Amygdala (tissue), 56 donors: ENCODE results near the gene ANAPC15.

Experiments
- DNase-seq, 56 donors: peaks; one replicate each; lab custom pipeline; 2025; lab: John Stamatoyannopoulos, UW

Gene ANAPC15

GRCh38 chr11:72127923-72128322 is 15.4 kb upstream of the ANAPC15 start:
- DNase-seq = no peak

GRCh38 chr11:72125956-72126355 is 13.5 kb upstream of the ANAPC15 start:
- no peak for DNase-seq

- DNase-seq = no peak
Observed at GRCh38 chr11:72124046-72124445, 11.6 kb upstream of the ANAPC15 start.

- no peak for DNase-seq
Observed at GRCh38 chr11:72123117-72123653, 10.7 kb upstream of the ANAPC15 start.

GRCh38 chr11:72122607-72123006 is 10.1 kb upstream of the ANAPC15 start:
- DNase-seq = no peak

- DNase-seq = no peak
Observed at GRCh38 chr11:72120930-72121329, 8.4 kb upstream of the ANAPC15 start.

- no peak for DNase-seq
Observed at GRCh38 chr11:72119198-72119597, 6.7 kb upstream of the ANAPC15 start.

- no peak for DNase-seq
Observed at GRCh38 chr11:72116019-72116755, 3.7 kb upstream of the ANAPC15 start.

- no peak for DNase-seq
Observed at GRCh38 chr11:72114570-72114969, 2.1 kb upstream of the ANAPC15 start.

- no peak for DNase-seq
Observed at GRCh38 chr11:72112978-72113808, 698 bp upstream of the ANAPC15 start.

GRCh38 chr11:72111300-72112142 is 974 bp downstream of the ANAPC15 start:
- no peak for DNase-seq

GRCh38 chr11:72105888-72106287 is 6.6 kb downstream of the ANAPC15 start, which contains the start of gene TOMT:
TOMT (plus strand) TSS chr11:72105924; CDS start chr11:72105952, 28 bp downstream.
- DNase-seq = no peak

GRCh38 chr11:72103754-72104167 is 8.7 kb downstream of the ANAPC15 start:
- DNase-seq = no peak

- peak; percentile 90 to 100 (median 98) for DNase-seq
Observed at GRCh38 chr11:72102946-72103753, 9.3 kb downstream of the ANAPC15 start, which contains the start of gene LAMTOR1. LAMTOR1 (minus strand) TSS chr11:72103297; CDS start chr11:72103224, 73 bp downstream.

- DNase-seq = no peak
Observed at GRCh38 chr11:72102631-72102945, 9.9 kb downstream of the ANAPC15 start.

- no peak for DNase-seq
Observed at GRCh38 chr11:72102162-72102561, 10.3 kb downstream of the ANAPC15 start.

- DNase-seq = no peak
Observed at GRCh38 chr11:72100462-72100861, 12.0 kb downstream of the ANAPC15 start.

GRCh38 chr11:72100009-72100408 is 12.5 kb downstream of the ANAPC15 start:
- no peak for DNase-seq

GRCh38 chr11:72098741-72099140 is 13.8 kb downstream of the ANAPC15 start:
- no peak for DNase-seq

GRCh38 chr11:72091292-72091691 is 21.2 kb downstream of the ANAPC15 start:
- DNase-seq = peak in 48 of 56 donors; percentile 9 to 82 (median 49)
